Subcutaneous adipose tissue (tissue), 4 donors: ENCODE results near the gene SH3GL3. TPM values are rescaled to one million over a fixed set of nuclear protein-coding genes. Genes with fewer than 3 reads are reported as not detected.

ENCODE experiments used
- CTCF ChIP-seq: fragments of 450-650 bp; IDR thresholded peaks from one replicate; pipeline ENCODE4 v1.5.1; 2016; ENCODE audit warnings: low read depth, mild to moderate bottlenecking, control low read depth, antibody characterized with exemption, moderate library complexity
- total RNA-seq, 4 donors: library from RNA; depleted of rRNA; stranded (reverse); fragments of >200 nt; gene quantifications; one replicate each; pipeline ENCODE4 v1.1.0, GENCODE V29; 2016

Gene SH3GL3
- total RNA-seq, 4 donors from 2014 or later: not detected

GRCh38 chr15:83559310-83559966, 112.3 kb downstream of the SH3GL3 start:
- no peak for TF ChIP-seq CTCF

DNA sequence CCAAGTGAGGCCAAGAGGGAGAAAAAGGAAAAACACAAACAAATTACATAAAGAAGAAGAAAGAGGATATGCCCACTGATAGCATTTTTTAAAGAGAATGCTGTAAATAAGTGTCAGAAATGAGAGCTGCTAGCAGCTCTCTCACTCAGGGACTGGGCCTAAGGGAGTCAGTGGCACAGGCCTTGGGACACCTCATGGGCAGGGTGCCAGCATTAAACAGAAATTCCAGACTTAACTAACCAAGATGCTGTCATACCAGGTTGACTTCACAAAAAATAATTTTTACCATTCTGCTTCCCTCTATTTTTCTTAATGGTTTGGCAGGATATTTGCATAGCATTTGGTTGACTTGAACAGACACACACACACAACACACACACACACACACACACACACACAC, 114.5 kb downstream of the SH3GL3 start:
- no peak for TF ChIP-seq CTCF

DNA sequence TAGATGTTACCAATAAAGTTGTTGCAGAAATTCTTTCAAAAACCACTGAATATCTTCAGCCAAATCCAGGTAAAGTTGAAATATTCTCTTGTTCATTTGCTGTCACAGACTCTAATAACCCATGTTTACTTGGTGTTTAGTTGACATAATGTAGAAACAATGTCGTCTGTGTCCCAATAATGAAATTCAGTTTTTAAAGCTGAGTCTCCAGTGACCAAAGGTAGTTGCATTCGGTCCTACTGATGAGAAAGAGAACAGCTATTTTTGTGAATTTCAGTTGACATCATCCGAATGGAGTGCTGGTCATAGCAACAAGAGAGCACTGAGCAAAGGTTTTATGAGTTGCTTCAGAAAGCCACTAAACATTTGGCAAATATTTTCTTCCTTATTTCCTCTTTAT, 118.0 kb downstream of the SH3GL3 start:
- no peak for TF ChIP-seq CTCF

DNA sequence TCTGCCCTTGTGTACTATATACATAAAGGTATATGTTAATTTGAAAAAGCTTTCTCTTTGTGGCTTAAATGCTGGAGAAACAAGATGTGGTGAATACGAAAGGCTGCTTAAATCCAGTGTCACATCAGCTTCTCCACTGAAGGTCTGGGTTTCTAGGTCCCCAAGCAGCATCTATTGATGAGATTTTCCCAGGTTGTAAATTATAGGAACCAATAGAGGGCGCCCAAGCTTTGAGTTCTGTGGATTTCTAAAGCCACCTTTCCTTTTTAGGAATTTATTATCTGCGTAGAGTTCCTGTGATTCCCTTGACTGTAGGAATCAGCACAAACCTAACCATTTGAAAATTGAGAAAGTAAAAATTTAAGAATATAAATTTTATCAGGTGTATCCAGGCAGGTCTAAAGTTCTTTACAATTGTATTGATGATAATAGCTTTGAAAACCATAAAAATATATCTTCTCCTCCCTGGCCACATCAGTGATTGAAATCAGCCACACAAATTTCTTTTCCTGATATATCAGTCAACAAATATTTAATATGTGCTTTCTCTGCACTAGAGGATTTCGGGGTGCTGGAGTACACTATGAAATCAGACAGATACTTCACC, 118.5 kb downstream of the SH3GL3 start:
- no peak for TF ChIP-seq CTCF

GRCh38 chr15:83567318-83567717, 120.2 kb downstream of the SH3GL3 start:
- TF ChIP-seq CTCF: no peak

DNA sequence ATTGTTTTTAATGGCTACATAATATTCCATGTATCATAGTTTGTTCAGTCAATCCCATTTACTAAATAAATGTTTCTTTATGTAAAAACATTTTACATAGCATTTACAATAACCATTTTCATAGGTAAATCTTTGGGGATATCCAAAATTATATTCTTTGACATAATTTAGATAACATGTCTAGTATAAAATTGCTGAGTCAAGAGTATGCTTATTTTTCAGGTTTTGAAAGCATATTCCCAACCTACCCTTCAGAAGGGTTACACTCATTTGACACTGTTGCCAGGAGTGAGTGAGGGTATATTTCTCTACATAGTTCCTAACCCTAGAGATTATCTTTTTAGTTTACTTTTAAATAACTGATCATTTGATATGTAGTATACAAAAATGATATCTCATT, 122.2 kb downstream of the SH3GL3 start:
- no peak for TF ChIP-seq CTCF

- no peak for TF ChIP-seq CTCF
These were observed 123.6 kb downstream of the SH3GL3 start for GRCh38 chr15:83570756-83571155.
